Tibial nerve (tissue), 3 donors: ENCODE data around the gene PCP2.

Experiments used
- CTCF ChIP-seq, 5 experiments: fragments of 200-600 bp in 3 of 5; fragments of 450-650 bp in 2 of 5; sonication (generic) in 3 of 5; IDR thresholded peaks; one replicate each; pipeline ENCODE4 v1.5.1; 2016 to 2019; ENCODE audit warnings: antibody characterized with exemption in 5 of 5, mild to moderate bottlenecking in 3 of 5, moderate library complexity in 2 of 5
- POLR2A ChIP-seq, 2 donors: fragments of 450-650 bp; IDR thresholded peaks; one replicate each; pipeline ENCODE4 v1.6.1; 2017; ENCODE audit warnings: antibody characterized with exemption in 2 of 2, mild to moderate bottlenecking in 2 of 2, moderate library complexity in 2 of 2

GRCh38 chr19:7625763-7626372 lies 7.7 kb downstream of the PCP2 start:
- TF ChIP-seq CTCF (IDR thresholded peaks at IDR 0.05) (no peak), POLR2A (IDR thresholded peaks at IDR 0.05) (no peak)
